HG02938 (cell line): ENCODE measurements around the gene TTC34.

Experiments
- ATAC-seq: cut with Tn5 transposase; IDR thresholded peaks from one replicate; pipeline ENCODE4 v1.9.1; 2021; ENCODE audit warnings: mild to moderate bottlenecking, moderate library complexity; ENCODE audit not compliant: unreplicated experiment

Gene TTC34

GRCh38 chr1:2830761-2831425 lies 29.4 kb upstream of the TTC34 start:
- no peak for ATAC-seq

DNA sequence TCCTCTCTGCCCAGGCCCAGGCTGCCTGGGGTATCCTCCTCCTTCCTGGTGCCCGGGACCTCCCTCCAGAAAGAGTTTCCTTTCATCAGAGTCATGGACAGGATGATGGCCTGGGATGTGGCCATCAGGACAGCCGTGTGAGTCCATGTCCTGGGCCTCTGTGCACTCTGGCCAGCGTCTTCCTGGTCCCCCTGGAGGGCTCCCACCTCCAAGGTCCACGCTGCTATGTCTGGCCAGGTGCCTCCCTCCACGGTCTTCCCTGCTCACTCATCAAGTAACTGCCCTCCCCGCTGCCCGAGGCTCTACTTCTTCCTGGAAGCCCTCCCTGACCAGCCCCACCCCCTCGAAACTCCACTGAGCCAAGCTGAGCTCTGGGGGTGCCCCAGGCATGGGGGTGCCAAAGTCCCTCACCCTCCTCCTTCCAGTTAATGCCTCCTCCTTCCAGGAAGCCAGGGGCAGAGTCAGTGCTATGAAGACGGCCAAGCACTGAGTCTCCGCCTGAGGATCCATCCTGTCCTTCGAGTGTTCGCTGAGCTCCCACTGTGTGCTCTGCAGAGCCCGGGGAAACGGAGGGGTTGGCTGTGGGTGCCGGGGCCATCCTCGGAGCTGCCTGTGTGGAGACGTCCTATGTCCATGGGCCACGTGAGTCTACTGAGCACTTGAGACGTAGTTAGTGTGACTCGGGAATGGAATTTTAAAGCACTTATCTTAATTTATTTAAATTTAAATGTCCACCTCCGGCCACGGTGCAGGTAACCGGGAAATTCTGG lies 28.5 kb upstream of the TTC34 start:
- ATAC-seq = no peak

- no peak for ATAC-seq
Observed at GRCh38 chr1:2828586-2829250, 27.2 kb upstream of the TTC34 start.

- ATAC-seq = no peak
Observed at GRCh38 chr1:2826736-2827292, 25.3 kb upstream of the TTC34 start.

GRCh38 chr1:2826316-2826715 lies 24.8 kb upstream of the TTC34 start:
- no peak for ATAC-seq

DNA sequence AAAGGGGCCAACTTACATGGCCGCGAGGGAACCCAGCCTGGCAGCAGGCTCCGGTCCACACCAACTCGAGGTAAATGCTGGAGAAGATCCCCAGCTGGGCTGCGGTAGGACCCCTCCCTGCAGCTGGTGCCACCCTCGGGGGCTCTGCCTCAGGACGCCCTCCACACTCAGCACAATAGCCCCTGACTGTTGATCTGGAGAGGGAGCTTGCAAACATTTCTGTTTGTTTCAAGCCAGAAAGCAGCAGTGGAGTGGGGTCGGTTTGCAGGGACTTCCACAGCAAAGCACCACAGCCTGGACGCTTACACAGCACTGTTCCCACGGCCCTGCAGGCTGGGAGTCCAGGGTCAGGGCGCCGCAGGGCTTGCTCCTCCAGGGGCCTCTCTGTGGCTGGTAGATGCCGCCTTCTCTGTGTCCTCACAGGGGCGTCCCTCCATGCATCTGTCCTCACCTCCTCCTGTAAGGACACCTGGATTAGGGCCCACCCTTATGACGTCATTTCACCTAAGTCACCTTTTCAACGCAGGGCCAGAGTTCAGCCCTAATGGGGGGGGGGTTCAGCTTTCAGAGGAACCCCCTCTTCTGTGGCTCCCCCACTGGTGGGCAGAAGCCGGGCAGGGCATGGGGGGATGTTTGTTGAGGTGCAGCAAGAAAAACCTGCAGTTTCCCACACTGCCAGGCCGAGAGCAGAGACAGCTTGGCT lies 24.1 kb upstream of the TTC34 start:
- ATAC-seq = no peak

DNA sequence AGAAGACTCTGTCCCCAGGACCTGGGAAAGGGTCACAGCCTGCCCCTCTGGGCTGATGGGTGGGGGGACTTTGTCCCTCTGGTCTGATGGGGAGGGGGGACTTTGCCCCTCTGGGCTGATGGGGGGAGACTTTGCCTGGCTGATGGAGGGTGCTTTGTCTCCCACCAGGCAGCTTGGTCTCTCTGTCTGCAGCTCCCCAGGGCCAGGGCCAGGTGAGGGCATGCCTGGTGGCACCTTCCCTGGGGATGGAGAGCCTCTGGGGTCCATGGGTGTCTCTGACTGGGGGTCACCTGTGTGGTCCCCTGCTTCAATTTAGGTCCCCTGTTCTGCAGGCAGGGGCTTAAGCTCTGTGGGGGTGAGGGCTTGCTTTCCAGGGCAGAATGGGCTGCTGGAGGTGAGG lies 23.5 kb upstream of the TTC34 start:
- no peak for ATAC-seq

GRCh38 chr1:2823921-2824610 lies 22.6 kb upstream of the TTC34 start:
- no peak for ATAC-seq

- ATAC-seq = no peak
Observed at GRCh38 chr1:2822621-2823145, 21.2 kb upstream of the TTC34 start.

DNA sequence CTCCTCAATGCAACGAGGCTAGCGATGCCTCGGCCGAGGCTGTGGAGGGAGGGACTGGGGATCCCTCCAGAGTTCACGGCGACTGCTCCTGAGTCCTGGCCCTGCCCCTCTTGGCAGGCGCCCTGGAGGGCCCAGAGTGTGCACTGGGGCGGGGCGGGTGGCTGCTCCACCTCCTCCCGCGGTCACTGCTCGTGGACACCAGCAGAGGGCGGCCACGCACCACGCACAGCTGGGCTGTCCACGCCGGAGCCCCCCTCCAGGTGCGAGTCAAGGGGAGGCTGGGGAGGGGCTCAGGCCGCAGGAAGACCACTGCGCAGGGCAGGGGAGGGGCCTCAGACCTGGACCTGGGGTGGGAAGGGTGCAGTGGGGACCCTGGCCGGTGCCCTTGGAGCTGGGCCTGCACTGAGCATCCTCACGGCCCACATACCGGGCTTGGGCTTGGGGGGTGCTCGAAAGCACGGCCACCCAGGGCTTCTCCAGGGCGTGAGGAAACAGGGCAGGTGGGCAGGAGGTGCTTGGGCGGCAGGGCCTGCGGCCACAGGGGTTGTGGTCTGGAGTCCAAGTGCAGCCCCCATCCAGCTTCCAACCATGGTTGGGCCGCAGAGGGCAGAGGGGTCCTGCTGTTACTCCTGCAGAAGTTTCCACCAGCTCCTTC lies 20.6 kb upstream of the TTC34 start:
- ATAC-seq = no peak

DNA sequence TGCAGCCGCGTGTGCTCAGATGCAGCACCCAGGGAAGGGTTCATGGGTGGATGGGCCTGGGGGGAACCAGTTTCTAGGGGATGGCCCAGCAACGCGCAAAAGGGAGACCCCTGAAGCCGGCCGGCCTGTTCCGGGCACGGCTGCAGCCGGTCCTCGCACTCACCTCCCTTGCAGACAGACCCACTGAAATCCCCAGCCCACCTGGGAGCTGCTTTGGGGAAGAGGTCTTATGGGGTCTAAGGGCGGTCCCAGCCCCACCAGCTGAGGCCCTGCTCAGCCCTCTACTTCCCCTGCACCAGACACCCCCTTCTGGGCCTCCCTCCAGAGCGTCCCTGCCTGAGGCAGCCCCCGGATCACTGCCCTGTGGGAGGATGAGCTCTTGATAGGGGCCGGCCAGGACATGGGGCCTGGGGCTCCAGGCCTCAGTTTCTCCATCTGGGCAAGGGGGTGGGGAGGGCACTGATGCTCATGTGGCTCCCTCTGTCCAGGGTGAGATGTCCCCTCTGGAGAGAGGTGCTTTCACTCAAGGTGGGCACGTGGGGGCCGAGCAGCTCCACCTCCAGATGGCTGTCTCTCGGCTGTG lies 20.0 kb upstream of the TTC34 start:
- no peak for ATAC-seq

GRCh38 chr1:2820731-2821372 lies 19.4 kb upstream of the TTC34 start:
- no peak for ATAC-seq

DNA sequence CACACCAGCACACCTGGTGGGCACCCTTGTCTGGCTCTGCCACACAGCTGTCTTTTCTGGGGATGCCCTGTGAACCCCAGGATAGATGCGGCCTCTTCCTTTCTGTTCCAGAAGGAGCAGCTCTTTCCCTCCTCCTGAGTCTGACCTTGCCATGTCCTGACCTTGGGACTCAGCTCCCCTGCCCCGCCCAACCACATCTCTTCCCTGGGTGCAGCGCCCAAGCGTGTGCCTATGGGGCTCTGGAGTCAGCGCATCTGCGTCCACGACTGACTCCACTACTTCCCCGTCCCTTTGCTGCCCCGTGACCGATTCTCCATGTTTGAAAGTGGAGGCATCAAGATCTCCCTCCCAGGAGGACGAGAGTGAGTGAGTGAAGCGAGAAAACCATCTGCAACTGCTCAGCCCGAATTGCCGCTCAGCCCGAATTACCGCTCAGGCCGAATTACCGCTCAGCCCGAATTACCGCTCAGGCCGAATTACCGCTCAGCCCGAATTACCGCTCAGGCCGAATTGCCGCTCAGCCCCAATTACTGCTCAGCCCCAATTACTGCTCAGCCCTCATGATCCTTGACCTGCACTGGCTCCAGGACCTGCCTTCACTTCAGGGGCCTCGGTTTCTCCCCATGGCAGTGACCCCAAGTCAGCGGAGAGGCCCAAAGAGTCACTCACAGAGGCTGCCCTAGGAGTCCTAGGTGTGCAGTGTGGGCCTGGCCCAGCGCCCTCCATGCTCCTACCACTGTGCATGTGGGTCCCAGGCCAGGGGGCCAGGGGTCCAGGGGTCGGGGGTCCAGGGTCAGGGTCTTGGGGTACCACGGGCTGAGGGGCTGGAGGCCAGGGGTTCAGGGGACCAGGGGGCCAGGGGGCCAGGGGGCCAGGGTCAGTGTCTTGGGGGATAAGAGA lies 18.6 kb upstream of the TTC34 start:
- ATAC-seq = no peak

GRCh38 chr1:2819429-2819828 lies 17.9 kb upstream of the TTC34 start:
- no peak for ATAC-seq

- no peak for ATAC-seq
Observed at GRCh38 chr1:2817784-2818564, 16.5 kb upstream of the TTC34 start.

DNA sequence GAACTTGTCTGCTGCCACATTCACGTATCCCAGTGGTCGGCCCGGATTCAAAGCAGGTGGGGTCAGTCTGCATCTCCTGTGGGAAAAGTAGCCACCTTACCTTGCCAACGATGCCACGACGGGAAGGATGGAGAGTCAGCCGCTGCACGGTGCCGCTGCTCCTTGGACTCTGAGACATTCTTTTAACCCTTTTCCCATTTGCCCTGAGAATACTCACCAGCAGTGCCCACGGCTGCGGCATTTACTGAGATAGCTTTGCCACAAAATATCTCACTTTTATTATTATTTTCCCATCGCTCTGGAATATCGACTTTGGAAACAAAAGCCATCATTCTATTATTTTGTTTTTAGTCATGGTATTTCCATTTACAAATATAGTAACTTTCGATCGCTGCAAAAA lies 15.3 kb upstream of the TTC34 start:
- no peak for ATAC-seq

DNA sequence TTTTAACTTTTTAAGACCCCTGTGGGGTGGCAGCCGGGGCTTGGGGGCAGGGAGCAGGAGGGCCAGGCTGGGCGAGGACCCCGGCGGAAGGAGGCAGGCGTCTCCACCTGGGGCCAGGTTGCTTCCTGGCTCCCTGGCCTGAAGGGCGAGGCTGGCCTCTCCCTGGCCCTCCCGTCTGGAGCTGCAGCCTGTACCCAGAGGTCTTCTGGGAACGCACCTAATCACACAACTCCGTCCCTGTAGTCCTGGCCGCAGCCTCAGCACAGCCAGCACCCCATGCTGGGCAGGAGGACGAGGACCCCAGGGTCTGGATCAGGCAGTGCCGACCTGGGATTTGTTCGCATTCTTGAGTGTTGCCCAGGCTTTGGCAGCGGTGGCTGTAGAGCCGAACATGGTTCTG lies 14.1 kb upstream of the TTC34 start:
- no peak for ATAC-seq
